GM21825 (cell line): ENCODE results near the gene PDZD2.
"Not testable (repeated sequence)": the region's sequence is repeated elsewhere in the genome, so short reads cannot be mapped to it uniquely, and the experiment has no call there.

Experiments used
- ATAC-seq: cut with Tn5 transposase; IDR thresholded peaks from one replicate; pipeline ENCODE4 v1.9.1; 2021; ENCODE audit warnings: mild to moderate bottlenecking, moderate library complexity; ENCODE audit not compliant: unreplicated experiment

PDZD2 gene

DNA sequence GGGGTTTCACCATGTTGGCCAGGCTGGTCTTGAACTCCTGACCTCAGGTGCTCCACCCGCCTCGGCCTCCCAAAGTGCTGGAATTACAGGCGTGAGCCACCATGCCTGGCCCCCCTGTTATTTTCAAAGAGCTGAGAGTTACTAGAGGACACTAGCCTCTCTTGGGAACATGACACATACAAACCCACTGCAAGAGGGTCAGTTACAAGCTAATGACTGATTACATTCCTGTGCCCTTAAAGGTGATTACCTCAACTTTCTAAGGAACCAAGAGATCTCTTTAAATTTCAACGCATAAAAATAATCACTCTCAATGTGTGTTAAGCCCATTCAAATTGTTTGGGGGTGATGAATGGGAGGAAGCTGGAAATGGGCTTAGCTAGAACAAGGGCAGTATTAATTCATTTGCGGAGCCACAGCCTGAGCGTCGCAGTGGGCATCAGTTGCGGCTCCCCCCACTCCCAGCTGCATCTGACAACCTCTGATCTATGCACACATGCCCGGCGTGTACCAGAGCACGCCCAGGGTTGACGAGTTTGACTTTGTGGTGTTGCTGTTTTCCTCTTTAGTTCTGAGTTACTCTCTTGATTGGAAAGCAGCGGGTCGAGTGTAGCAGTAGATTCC, 388.3 kb downstream of the PDZD2 start:
- no peak for ATAC-seq

GRCh38 chr5:32027717-32028458, 389.0 kb downstream of the PDZD2 start:
- ATAC-seq = no peak

DNA sequence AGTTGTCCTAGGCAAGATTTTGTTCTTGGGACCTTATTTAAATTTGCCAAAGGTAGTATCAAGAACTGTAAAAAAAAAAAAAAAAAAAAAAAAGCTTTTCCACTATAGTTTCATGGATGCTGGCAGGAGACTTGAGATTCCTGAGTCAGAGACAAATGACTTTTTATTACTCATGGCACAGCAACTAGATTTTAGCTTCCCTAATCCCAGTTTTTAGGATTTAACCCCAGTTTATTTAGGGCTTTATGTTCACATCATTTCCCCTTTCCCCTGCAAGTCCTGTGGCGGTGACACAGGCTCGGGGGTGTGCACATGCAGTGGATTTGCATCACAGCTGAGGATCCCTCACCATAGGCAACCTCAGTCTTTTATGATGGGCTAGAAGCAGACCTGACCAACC, 390.3 kb downstream of the PDZD2 start:
- ATAC-seq = no peak

- ATAC-seq = no peak
Observed at GRCh38 chr5:32029781-32030180, 390.9 kb downstream of the PDZD2 start.

DNA sequence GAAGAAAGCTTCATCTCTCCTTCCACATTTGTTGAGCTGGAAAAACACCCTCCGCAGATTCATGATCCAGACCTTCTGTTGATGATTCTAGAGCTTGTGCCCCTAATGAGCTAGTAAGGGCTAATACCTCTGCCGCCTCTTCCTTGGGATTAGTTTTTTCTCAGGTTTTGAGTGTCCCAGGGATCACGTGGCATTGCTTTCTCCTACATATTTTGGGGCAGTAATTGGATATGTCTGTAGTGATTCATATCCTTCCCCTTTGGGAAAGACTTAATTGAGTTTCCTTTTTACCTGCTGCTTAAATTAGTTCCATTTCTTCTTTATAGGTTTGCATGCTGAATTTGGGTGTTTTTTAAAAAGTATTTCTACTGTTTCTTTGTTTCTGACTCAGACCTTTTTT, 391.3 kb downstream of the PDZD2 start:
- no peak for ATAC-seq

DNA sequence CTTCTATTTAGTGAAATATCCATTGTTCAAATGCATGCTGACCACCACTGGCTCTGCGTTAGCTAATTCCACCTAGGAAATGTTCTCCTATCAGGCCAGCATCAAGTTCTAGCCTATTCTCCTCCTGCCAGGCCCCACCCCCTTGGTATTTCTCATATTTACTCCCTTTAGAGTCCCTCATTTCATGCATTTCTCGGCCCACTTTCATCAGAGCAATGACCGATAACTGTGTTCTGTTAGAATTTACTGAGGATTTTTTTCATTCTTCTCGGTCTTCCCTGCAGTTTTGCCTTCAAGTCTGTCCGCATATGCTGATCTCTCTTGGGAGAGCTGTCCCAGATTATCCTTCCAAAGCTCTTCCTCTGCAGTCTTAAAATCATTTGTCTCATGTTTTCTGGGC, 391.8 kb downstream of the PDZD2 start:
- no peak for ATAC-seq

DNA sequence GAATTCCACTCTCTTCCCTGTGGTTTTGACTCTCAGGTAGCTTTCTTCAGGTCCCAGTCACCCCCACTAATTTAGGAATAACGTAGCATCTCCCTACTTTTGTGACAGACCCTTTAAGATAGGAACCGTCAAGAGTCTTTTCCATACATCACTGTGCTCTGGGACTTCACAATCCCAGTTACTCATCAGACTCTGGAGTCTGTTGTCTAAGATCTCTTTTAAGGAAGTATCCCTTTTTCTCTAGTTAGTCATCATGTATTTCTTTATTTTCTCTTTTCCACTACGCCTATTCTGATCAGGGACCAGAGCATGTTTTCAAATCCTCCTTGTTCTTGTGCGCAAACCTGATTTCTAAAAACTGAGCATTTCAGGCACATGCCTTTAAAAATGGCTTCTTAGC, 392.2 kb downstream of the PDZD2 start:
- no peak for ATAC-seq

GRCh38 chr5:32038523-32038922, 399.6 kb downstream of the PDZD2 start:
- no peak for ATAC-seq

DNA sequence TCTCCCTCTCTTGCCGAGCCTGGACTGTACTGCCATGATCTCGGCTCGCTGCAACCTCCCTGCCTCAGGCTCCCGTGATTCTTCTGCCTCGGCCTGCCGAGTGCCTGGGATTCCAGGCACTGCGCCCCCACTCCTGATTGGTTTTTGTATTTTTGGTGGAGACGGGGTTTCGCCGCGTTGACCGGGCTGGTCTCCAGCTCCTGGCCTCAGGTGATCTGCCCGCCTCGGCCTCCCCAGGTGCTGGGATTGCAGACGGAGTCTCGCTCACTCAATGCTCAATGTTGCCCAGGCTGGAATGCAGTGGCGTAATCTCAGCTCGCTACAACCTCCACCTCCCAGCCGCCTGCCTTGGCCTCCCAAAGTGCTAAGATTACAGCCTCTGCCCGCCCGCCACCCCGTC, 400.2 kb downstream of the PDZD2 start:
- not testable (repeated sequence) for ATAC-seq

- ATAC-seq = not testable (repeated sequence)
Observed at GRCh38 chr5:32039601-32040000, 400.7 kb downstream of the PDZD2 start.

DNA sequence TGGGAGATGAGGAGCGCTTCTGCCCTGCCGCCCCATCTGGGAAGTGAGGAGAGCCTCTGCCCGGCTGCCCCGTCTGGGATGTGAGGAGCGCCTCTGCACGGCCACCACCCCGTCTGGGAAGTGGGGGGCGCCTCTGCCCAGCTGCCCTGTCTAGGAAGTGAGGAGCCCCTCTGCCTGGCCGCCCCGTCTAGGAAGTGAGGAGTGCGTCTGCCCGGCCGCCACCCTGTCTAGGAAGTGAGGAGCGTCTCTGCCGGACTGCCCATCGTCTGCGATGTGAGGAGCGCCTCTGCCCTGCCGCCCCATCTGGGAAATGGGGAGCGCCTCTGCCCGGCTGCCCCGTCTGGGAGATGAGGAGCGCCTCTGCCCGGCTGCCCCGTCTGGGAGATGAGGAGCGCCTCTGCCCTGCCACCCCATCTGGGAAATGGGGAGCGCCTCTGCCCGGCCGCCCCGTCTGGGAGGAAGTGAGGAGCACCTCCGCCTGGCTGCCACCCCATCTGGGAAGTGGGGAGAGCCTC, 401.3 kb downstream of the PDZD2 start:
- ATAC-seq = not testable (repeated sequence)

GRCh38 chr5:32042551-32042961, 403.6 kb downstream of the PDZD2 start:
- no peak for ATAC-seq

DNA sequence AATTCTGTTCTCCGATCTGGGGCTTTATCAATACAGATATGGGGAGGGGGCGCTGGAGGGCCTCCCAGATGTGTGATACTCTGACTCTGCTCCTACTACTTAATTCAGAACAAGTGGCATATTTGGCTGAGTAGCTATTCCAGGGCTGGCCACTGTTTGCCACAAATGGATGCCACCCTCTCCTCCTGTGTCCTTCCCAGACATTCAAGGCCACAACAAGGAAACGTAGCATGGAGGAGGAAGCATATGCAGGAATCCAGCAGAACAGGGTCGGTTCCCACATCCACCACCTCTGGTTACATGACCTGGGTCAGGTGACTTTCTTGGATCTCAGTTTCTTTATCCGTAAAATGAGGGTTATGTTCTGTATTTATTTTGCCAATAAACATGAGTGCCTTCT, 404.2 kb downstream of the PDZD2 start:
- ATAC-seq = no peak

GRCh38 chr5:32044434-32044833, 405.5 kb downstream of the PDZD2 start:
- no peak for ATAC-seq

DNA sequence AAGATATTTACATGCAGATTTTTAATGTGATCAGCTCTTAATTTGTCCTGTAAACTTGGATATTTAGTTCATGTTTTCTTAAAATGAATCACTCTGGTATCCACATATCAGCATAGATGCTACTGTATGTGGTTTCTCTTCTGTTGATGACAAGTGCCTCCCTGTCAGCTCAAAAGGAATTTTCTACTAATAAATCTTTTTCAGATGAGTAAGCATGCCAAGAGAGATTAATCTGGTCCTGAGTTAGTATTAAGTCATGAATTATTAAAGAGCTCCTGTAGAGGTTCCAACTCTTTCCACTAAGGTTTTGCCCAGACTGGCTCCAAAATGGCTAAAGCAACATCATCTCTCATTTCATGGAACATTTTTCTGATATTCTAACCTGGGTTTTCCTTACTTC, 406.0 kb downstream of the PDZD2 start:
- no peak for ATAC-seq

DNA sequence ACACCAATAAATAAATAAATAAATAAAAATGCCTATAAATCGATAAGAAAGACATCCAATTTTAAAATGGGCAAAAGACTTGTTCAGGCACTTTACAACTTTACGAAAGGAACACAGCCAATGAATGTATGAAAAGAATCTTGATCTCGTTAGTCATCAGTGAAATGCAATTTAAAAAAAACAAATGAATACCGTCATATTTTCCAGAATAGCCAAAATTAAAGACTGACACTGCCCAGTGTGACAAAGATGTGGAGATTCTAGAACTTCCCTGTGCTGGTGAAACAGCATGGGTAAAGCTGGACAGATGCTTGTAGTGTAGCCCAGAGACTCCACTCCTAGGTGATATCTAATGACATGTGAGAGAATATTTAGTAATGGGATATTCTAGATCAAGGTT, 408.1 kb downstream of the PDZD2 start:
- no peak for ATAC-seq

DNA sequence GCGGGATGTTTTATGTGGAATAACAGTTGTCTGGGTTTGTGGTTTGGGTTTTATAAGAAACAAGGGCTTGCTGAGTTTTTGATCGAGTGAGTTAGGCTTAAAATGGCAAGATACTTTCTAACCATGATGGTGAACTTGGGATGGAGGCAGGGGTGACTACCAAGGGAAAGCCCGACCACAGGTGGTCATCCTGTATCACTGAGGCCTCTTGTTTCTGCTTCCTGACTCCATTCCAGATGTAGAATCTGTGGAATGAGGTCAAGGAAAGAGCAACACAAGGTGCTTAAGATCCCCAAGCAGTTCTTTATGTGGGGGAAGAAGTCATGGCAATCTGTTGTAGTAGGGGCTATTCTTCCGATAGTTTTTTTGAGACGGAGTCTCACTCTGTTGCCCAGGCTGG, 412.9 kb downstream of the PDZD2 start:
- ATAC-seq = no peak

DNA sequence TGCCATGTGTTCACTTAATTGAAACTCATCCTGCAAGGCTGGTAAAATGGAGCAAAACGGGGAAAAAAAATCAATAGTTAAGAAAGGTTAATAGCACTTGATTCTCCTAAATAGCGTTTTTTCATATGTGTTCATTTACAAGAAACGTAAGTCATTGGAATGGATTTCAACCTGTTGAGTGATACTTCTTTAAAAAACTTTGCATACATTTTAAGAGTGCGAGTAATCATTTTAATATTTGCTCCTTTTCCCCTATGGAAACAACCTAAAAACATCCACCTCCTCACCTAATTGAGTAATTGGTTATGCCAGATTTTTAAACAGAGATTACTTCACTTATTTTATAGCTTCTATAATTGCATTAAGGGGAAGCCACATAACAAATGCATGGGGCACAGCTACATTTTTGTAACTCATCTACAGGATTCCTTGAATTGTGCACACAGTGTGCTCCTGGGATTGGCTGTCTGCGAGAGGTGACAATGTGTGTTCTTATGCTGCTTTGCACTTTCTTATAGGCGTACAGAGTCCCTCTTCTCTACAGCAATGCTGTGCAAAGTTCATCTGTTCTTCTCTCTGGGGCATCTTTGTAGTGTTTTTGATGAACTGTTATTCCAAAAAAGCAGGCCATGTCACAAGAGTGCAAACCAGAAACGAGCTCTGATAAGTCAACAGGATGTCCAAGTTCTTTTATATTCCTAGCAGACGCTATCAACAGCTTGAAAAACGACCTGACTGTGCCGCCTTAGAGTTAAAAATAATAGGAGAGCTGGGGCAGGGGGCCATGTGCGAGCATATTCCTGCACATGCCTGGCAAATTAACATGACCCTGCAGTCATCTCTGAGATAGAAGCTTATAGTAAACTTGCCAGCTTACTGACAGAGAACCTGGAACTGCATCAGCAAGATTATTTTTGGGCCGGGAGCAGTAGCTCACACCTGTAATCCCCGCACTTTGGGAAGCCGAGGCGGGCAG, 417.2 kb downstream of the PDZD2 start:
- ATAC-seq = no peak

DNA sequence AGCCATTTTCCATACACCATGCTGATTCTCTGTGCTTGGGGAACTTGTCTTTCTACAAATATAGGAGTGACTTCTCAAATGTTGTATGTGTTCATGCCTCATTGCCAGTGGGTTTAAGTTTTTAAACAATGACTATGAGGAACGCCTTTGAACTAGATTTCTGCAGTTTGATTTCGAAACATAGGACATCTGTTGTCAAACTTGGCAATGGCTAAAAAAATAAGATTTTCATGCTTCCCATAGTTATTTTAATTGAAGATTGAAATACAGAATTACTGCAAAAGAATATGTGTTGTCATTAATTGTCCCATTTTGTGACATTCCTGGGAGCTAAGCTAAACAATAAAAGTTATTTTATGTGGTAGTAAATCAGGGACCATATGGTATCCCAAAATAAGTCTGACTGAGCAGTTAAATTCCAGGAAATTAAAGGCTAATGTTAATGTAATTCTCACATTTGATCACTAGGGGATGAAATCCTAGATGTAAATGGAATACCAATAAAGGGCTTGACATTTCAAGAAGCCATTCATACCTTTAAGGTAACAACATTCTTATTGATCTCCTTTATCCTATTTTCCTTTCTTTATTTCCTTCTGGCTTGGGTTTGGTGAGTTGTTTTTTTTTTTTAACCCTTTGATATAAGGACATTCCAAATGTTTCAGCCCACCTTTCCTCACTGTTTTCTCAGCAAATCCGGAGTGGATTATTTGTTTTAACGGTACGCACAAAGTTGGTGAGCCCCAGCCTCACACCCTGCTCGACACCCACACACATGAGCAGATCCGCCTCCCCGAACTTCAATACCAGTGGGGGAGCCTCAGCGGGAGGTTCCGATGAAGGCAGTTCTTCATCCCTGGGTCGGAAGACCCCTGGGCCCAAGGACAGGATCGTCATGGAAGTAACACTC, 418.5 kb downstream of the PDZD2 start:
- ATAC-seq = no peak

DNA sequence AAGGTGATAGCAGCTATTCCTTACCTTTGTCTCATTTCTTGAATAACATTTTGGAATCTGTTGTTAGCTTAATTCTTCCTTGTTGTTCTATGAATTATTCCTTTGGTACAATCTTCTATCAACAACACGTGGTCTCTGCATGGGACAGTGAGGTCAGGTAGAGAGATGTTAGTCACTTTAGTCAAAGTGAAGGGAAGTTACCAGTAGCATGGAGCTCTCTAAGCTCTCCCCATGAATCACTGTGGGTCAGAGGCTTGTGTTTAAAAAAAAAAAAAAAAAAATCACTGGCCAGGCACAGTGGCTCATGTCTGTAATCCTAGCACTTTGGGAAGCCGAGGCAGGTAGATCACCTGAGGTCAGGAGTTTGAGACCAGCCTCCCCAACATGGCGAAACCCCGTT, 419.2 kb downstream of the PDZD2 start:
- ATAC-seq = no peak
